GM19351 (cell line): Measurements from ENCODE around the gene CACNA2D2.

Source experiments
- ATAC-seq: cut with Tn5 transposase; IDR thresholded peaks from one replicate; pipeline ENCODE4 v1.9.1; 2021; ENCODE audit warnings: mild to moderate bottlenecking, moderate library complexity; ENCODE audit not compliant: unreplicated experiment

Gene CACNA2D2

DNA sequence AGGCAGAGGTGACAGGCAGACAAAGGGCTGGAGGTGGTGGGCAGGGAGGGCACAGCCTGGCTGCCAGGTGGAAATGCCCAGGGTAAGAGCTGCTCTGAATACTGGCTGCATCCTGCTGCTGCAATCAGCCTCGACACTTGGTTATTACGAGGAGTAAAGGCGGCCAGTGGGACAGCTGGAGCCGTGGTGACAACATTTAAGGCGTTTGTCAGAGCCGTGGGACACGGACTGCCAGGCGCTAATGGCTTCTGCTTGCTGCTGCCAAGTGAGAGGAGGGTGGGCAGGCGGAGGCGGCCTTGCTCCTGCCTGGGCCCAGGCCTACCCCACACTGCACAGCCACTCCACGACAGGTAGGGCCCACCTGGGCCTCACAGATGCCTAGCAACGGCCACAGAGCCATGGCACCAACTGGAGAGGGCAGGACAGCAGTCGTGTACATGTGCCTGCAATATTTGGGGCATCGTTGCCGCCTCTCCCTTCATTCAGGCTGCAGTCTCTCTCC is 94.9 kb downstream of the CACNA2D2 start:
- no peak for ATAC-seq

DNA sequence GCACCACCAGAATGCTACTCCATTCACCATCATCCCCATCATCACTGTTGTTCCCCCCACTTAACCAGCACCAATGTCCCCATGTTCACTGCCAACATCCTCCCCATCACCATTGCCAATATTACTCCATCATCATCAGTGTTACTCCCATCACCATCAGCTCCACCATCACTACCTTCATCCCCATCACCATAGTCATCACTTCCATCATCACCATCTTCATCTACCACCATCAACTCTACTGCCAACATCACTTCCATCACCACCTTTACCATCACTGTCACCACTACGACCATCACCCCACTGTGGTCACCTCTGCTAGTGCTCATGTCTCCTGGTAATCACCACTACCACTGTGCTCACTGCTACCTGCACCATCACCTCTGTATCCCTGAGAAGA is 96.9 kb downstream of the CACNA2D2 start:
- no peak for ATAC-seq

DNA sequence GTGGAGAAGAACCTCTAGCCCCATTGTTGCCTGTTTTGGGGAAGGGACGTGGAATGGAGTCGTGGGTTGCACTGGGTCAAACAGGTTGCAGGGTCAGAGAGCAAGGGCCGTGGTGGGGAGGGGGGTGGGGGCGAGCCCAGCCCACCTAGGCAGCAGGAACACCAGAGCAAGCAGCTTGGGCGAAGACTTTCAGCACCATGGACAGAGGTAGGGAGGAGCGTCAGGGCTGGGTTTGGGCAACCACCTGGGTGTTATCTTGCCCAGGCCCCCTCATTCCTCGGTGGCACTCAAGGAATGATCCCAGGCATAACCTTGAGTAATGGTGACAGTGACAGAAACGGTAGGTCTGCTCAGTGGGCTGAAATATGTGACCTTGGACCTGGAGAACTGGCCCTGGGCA is 98.2 kb downstream of the CACNA2D2 start:
- no peak for ATAC-seq

DNA sequence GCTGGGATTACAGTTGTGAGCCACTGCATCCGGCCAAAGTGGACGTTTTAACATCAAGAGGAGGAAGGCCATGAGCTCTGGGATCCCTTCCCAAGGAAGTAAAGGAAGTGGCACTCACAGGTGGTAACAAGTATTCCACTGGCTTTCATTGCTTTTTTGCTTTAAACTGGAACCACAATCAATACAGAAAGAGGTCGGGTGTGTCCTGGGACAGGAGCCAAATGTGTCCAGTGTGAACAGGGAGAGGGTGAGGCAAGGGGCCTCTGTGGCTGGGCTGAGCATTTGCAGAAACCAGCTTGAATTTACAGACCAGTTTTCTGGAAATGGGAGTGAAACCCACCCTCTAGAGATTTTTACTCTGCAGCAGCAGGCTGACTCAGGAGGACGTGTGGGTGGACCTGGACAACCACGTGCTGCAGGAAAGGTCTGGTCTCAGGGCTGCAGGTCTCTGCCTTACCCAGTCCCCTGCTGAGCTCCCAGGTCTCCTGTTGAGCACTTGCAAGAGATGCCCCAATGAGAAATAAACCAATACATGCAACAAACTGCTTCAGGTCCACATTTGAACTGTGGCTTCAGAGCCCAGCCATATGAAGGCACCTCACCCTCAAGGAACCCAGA is 101.3 kb downstream of the CACNA2D2 start:
- no peak for ATAC-seq

DNA sequence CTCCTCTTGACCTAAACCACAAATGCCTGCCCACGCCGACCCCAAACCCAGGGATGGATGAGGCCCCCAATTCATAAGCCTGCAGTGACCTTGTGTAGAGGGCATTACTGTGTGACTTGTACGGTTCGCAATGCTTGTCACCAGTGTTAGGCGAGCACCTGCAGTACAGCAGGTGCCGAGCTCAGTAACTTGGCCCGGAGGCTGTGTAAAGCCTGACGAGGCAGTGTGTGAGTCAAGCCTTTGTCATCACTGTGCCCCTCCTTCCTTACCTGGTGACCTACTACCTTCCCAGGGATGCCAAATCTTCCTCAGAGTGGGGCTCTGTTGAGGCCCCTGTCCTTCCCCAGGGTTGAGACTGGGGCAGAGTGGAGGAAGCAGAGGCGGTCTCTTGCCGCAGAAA is 106.9 kb downstream of the CACNA2D2 start:
- ATAC-seq: no peak

DNA sequence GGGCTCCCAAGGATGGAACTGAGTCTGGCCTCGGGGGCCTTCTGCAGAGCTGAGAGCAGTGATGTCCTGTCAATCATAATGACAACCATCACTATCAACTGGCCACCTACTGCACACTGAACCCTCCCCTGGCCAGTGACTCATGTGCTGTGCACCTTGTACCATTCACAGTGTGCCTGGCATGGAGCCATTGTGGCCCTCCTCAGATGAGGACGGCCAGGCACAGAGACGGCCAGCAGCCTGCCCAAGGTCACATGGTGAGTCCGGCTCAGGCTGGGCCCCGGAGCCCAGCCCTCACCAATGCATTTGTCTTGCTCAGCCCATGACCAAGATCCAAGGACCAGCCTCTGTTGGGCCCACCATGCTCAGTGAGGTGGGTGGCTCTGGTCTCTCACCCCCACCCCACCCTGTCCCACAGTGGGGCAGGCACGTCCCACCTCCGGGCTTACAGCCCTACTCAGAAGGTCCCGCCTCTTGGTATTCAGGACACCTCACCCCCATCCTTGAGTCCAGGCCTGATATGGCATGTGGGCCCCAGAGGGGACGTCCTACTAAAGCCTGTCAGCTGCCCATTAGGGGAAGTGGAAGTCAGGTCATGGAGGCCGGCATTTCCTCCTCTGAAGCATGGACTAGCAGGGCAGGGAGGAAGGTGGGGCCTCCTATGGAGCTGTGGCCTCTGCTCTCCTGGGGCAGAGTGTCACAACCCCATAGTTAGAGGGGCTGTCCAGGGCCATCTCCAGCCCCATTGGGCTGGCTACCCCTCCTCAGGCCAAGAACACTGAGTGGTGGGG is 108.2 kb downstream of the CACNA2D2 start:
- no peak for ATAC-seq

DNA sequence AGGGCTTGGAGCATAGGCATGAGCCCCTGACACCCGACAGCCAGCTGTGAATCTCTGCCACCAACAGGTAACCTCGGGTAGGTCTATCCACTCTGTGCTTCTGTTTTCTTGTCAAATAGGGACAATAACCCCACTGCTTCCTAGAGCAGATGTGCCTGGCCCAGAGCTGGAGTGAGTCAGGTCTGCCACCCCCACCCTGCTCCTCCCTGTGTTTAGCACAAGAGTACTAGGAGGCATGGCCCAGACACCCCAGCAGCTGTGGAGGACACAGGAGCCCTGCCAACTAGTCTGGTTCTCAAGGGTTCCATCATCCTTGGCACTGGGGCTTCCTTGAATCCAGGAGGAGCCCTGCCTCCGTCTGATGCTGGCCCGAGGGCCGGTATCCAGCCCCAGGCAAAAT is 110.4 kb downstream of the CACNA2D2 start:
- ATAC-seq: no peak

DNA sequence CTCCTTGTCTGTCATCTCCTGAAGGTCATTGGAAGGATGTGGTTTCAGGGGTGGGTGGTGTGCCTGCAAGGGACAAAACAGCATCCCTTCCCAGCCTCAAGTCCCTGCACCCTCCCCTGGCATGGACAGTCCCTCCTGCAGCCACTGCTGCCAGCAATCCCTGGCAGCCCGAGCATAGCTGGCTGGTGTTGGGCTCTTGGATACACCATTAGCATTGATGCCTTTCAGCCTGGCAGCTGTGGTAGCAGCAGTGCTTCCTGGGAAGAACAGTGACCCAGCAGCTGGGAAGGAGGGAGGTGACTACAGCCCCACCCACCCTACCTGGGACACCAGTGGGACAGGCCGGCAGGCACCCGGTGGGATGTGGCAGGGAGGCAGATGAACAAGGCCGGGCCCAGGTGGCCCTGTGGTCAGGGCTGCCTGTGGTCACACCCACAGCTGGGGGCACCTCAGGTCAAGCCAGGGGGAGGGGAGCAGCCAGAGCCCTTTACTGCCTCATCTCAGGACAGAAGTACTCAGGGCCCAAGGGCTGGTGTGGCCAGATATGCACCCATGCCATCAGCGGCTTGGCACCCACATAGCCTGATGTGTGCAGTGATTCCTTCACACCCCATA is 111.2 kb downstream of the CACNA2D2 start:
- ATAC-seq: no peak

DNA sequence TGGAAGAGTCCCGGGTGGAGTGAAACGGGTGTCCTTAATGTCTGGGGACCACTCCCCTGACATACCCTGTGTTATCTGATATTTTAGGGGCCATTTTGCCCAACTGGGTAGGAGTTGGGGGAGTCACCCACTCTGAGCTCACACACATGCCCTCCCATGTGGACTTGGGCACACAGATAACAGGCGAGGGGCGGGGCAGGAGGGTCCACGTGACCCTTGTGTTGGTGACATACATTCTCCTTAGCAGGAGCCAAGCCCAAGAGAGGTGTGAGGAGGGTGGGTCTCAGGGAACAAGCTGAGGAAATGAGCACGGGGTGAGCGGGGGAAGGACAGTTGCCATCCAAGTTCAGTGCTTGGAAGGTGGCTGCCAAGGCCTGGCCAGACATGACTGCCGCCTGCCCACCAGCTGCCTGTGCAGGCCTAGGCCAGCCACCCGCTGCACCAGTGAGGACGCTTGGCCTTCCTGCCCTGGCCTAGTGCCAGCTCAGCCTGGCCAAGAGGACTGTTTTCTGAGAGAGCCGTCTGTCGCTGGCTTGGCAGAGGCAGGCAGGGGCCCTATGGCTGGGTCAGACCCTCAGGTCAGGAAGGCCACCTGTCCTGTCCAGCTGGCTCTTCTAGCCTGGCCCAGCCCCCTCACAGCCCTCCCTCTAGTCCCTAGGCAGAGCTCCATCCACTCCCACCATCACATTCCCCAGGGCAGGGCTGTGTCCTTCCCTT is 112.8 kb downstream of the CACNA2D2 start:
- ATAC-seq: no peak

DNA sequence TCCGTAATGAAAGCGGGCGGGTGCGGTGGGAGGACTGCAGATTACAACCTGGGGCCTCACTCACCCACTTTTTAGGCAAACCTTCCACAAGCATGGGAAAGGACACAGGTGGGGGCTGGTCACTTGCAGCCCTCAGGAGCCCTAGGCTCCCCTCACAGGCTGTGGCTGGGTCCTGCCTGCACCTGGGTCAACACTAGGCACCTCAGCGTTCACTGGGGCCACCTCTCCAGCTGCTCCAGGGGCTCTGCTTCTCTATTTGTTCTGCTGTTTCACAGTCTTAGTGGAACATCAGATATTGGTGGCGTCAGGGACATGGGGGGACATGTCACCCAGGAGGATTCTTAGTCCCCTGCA is 114.0 kb downstream of the CACNA2D2 start:
- no peak for ATAC-seq

DNA sequence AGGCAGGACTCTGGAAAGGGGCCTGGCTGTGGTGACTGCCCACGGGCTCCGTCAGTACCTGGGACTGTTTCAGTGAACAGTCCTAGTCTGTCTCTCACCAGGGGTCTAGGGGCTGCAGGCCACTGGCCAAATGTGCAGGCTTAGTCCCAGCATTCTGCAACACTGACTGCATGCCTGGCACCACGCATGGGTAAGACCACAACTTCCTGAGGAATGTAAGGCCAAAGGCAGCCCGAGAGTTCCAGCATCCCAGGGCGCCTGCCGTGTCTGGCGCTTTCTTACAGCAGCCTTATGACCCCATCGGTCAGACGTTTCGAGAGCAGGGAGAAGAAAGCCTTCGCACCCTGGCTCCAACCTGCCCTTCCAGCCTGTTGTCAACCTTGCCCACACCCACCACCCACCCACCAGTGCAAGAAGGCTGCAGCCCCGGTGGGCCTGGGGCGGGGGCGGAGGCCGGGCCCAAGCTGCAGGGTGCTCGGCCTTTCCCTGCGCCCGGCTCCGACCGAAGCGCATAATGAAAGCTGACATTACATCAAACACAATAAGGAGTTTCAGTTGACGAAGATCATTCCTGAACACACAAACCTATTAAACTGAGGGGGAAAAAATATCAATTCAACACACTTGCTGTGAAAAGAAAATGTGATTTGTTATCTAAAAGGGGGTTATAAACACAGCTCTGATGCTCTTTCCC is 114.6 kb downstream of the CACNA2D2 start:
- no peak for ATAC-seq

DNA sequence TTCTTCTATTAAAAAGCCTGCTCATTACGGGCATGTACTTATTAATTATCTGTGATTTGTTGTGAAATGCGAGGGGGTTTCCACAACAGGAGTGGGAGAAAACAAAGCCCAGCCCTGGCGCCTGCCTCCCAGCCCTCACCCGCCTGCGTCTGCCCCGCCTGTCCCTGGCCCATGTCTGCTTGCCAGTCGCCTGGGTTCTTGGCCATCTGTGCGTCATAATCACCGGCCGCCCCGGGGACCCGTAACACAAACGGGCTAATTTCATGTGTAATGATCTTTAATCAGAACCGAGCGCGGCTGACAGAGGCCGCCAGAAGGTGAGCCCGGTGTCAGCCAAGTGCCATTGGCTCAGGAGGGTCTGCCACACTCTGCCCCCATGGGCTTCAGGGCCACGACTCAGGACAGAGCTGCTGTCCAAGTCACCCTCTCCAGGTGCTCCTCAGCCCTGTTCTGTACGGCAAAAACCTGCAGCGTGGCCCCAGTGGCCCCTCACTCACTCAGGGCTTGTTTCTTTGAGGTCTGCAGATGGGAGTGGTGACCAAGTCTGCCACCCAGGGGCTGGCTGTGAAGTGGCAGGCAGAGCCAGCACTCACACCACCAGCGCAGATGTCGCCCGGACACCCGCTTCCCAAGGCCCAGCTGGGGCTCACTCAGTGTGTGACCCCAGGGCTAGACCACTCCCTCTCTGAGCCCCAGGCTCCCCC is 115.3 kb downstream of the CACNA2D2 start:
- no peak for ATAC-seq

DNA sequence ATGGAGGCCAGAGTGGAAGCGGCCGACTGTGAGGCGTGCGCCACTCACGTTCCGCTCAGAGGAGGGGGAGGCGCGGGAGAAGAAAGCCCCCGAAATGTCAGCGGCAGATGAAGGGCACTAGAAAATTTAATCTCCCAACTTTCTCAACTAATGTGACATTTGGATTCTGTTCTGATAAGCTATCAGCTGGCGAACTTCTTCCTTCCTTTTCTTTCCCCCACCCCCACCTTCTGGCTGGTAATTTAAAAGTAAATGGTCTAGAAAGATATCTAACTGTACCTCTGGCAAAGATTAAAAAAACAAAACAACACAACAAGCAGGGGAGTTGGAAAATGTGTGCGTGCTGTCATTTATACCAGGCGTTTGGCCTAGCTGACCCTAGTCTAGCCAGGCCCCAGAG is 117.7 kb downstream of the CACNA2D2 start:
- ATAC-seq: no peak

DNA sequence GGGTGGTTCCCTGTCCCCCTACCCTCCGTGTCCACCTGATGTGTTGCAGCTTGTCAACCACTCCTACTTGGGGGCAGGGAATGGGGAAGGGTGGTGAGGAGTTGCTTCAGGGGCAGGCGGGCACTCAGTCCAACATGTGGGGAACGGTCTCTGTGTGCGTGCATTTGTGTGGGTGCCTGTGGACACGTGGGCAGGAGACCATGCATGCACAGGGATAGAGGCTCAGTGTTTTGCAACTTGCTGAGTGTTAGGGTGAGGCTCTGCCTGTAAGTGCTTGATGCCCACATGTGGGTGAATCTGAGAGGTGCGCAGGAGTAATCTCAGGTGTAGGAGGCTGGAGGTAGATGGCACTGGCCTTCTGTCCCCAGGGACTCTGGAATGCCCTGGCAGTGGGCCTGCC is 119.7 kb downstream of the CACNA2D2 start:
- ATAC-seq: no peak

DNA sequence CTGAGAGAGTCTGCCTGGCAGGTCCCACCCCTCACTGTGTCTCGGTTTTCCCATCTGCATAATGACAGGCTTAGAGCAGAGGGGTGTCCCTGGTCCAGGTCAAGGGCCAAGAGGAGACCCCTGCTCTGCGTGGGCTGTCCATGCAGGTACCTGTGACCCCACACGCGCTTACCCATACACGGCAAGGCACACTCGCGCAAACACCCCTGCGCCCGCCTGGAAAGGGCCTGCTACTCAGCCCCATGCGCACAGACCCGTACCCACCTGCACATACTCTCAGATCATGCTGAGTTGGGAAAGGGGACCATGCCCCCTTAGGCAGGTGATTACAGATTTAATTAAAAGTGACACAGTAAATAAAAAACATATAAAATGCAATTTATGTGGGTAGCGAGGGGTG is 120.7 kb downstream of the CACNA2D2 start:
- ATAC-seq: no peak

DNA sequence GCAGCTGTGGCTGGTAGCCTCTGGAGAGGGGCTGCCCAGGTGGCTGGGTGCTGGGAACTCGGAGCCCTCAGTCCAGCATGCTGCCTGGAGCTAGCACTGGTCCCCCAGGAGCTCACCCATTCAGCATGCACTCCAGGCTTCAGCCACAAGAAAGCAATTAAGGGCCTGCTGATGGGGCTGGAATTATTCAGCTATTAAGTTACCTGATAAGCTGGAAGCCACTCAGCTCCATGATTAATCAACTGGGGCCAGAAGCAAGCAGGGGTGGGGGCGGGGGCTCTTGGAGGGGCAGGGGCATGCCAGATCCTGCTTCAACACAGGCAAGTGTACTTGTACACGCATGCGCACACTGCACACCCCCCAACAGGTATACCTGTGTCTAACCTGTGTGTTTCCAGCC is 122.1 kb downstream of the CACNA2D2 start:
- no peak for ATAC-seq

DNA sequence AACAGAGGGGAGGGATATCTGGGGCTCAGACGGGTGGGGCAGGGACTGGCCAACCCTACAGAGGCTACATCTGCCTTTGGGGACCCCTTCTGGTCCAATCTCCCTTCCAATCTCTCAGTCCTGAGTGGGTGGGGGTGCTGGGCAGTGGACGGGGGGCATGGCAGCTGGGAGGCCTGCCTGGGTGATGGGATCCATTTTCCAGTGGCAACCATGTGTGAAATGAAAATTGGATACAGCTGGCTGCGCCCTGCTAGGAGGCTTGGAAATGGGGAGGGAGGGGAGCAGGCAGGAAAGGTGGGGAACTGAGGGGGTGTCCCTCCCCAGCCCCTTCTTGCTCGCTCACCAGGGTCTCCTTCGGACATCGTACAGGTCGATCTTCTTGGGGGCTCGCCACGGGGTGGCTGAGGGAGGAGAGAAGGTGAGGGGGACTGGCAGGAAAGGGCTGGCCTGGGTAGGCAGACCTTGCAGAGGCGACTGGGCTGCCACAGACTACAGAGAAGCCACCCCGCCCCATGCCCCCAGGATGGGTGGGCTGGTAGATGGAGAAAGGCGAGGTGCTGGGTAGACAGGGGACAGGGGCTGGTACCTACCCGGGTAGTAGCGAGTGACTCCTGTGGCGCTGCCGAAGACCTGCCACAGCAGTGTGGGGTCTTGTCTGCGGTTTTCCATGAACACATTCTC is 122.9 kb downstream of the CACNA2D2 start:
- no peak for ATAC-seq

DNA sequence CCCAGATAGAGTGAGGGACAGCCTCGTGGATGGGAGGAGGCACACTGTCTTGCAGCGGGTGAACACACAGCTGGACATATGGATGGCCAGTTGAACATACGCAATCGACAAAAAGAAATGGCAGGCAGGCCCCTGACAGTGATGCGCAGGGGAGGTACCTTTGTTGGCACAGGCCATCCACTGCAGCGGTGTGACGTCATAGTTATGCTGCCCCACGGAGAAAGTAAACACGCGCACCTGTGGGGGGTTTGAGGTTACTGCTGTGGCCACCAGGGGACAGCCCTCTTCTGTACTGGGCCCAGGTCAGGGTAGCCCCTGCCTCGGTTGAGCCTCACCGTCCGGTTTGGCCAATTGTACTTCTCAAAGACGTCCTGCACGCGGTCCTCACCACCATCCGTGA is 124.7 kb downstream of the CACNA2D2 start:
- no peak for ATAC-seq

DNA sequence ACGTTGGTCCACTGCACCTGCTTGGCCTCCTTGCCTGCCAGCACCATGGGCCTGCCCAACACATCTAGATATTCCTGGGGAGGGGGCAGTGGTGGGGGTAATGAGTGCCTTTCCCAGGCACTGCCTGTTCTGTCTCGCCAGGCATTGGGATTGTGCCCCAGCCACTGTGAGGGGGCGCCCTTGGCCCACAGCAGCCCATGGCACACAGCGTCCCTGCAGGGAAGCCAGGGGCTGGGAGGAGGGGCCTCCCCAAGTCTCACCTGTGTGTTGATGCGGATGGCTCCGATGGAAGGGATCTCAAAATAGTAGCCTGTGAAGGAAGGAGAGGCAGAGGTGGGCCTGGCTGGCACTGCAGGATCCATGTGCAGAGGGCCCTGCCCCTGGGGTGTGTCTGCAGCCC is 125.4 kb downstream of the CACNA2D2 start:
- ATAC-seq: no peak
